Left kidney (tissue), 2 donors: ENCODE data around the gene SCART1. TPM values are rescaled to one million over a fixed set of nuclear protein-coding genes. Genes with fewer than 3 reads are reported as not detected.
"Not testable (repeated sequence)": the region's sequence is repeated elsewhere in the genome, so short reads cannot be mapped to it uniquely, and the experiment has no call there.

Experiments used
- DNase-seq: peaks from one replicate; pipeline ENCODE4 v3.0.0-alpha.2; 2013
- polyA plus RNA-seq: library from polyadenylated mRNA; unstranded; fragments of 120-200 nt; gene quantifications from one replicate; pipeline ENCODE4 v1.2.1, GENCODE V29; 2013; ENCODE audit not compliant: insufficient read length

The SCART1 gene
- polyA plus RNA-seq, 1 donor: 3.8 TPM

DNA sequence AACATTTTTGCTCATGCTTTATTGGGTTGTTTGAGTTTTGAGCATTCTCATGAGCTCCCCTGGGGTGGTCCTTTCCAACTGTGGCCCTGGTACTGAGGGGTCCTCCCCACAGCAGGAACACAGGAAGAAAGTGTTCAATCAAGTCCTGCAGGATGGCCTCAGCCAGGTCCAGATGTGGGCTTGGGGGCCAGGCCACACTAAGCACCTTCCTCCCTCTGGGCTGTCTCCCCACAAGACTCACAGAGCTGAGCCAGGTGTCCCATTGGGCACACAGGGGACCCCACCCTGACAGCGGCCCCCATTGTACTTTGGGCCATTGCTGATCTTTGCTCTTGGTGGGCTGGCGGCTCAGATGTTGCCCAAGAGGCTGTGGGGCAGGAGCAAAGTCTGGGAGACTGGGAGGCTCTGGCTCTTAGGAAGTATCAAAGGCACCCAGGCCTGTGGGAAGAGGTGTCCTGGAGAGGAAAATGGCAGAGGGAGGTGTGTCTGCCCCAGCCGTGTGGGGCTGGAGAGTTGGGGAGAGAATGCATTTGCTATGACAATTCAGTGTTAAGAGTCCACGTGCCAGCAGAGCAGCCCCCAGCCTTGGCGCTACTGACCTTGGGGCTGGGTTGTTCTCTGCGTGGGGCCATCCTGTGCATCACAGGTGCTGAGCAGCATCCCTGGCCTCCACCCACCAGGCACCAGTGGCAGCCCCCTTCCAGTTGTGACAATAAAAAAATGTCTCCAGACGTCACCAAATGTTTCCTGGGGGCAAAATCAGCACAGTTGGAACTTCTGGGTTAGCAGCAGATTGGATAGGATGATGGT is 17.8 kb downstream of the SCART1 start:
- DNase-seq: no peak

DNA sequence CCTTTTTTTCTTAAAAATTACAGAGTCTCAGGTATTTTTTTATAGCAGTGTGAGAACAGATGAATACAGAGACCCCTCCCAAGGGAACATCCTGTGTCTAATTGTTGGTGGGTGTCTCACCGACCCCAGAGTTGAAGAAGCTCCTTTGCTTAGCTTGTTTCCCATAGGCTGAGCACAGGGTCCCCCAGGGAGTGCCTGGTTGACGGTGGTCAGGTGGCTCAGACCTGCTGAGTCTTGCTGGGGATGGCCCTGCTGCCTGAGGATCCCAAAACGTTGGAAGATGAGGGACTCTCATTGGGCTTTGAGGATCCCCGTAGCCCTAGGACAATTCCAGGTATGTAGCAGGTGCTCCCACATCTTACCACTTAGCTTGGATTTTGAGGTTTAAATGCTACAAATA is 19.5 kb downstream of the SCART1 start:
- no peak for DNase-seq

DNA sequence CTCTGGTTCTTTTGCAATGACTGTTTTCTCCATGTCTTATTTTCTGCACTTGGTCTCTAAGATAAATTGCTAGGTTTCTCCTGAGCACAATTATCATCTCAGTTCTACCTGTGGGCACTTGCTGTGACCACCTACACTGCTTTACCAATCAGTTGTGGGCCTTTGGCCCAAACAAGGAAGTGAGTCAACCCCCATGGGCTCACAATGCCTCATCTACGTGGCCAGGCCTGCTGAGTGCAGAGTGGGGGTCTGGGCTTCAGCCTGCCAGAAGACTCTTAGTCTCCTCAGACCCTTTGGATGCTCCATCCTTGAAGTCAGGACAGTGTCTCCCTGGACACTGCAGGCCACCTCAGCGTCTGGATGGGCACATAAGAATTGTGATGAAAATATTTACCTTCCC is 20.3 kb downstream of the SCART1 start:
- no peak for DNase-seq

DNA sequence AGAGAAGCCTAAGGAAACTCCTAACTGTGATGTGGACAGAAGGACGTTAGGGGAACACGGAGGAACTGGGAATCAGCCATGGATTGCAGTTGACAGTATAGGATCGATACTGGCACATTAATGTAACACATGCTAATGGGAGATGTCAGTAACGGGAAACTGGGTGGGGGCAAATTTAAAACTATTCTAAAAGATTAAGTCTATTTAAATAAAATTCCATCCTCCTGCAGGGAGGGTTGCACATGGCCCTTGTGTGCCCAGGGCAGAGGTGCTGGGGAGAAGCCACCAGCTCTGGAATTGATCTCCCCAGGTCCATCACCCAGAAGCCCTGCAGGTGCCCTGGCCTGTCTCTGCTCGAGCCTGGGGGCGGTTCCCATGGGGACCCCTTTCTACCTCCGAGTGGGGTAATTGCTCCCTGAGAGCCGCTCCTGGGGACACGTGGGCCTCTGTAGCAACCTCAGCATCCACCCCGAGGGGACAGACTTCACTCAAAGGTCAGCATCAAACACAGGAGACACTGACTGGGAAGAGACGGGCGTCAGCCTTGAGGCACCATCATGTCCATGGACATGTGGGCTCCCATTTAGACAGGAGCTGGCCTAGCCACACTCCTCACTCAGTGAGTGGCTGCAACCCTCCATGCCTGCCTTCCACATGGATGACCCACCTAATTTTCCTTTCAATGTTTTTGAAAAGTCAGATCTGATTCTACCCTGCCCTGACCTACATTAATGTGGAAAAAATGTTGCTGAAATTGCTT is 21.1 kb downstream of the SCART1 start:
- DNase-seq: no peak

DNA sequence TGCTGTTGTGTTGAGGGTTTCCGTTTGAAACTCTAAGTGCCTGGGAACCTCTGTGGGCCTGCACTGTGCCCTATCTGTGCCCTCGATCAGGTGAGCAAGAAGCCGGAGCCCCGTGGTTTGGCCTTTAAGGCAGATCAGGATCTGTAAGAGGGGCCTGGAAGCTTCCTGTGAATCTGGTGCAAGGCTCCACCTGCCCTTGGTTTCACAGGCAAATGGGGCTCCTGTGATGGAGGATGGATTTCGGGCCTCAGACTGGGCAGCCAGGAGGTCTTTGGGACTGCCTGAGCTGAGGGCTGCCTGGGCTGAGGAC is 21.6 kb downstream of the SCART1 start:
- DNase-seq: no peak

DNA sequence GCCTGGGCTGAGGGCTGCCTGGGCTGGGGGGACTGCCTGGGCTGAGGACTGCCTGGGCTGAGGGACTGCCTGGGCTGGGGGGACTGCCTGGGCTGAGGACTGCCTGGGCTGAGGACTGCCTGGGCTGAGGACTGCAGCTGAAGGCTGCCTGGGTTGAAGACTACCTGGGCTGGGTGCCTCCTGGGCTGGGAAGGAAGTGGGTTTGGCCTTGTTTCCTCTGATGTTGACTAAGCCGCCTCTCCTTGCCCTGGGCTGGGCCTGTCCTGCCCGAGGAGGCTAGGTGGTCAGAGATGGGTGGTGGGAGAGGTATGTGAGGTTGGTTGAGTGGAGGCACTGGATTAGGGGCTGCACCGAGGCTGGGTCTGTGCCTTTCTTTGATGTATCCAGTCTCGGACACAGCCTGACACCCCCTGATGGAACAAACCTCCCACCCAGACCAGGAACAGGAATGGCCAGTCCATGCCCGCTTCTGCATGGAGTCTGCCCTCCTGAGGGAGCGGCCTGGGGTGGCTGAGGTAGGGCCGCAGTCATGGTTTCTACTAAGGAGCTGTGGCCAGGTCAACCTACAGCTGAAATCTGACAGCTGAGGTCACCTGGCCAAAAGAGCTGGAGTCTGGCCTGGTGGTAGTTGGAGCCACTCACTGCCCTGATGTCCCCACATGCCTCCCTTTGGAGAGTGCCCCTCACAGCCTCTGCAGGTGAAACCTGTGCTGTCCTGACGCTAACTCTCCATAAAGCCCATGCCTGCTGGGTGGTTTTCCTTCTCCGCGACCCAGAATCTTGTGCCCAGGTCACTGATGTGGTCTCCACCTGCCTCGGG is 22.3 kb downstream of the SCART1 start:
- no peak for DNase-seq

DNA sequence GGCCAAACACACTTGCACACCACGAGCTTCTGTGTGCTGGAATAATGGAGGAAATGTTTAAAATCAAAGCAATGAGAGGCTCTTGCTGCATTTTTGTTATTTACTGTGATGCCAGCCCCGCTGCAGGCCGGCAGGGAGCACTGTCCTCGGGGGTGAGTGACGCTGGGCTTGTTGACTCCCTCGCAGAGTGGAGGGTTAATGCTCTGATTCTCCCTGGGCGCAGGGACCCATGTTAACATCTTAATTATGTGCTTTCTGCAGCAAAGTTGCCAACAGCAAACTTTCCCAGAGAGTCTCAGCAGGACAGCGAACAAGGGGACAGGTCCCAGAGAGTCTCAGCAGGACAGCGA is 22.9 kb downstream of the SCART1 start:
- DNase-seq: no peak

DNA sequence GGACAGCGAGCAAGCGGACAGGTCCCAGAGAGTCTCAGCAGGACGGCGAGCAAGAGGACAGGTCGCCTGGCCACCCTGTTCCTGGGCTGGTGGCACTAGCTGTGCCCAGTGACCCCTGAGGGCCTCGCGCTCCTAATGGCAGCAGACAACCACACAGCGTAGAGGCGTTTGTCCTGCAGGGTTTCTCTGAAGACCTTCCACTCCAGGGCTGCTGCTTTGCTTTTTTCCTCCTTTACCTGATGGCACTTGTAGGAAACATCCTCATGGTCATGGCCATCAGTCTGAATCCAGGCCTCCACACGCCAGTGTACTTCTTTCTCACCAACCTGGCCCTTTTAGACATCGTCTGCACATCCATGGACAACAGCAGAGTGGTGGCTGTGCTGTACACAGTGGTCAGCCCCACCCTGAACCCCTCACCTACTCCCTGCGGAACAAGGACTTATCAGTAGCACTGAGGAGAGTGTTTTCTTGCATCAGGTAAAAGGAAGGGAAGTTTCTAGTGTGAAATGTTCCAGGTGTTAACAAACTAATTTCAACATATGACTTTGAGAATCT is 27.4 kb downstream of the SCART1 start:
- no peak for DNase-seq

DNA sequence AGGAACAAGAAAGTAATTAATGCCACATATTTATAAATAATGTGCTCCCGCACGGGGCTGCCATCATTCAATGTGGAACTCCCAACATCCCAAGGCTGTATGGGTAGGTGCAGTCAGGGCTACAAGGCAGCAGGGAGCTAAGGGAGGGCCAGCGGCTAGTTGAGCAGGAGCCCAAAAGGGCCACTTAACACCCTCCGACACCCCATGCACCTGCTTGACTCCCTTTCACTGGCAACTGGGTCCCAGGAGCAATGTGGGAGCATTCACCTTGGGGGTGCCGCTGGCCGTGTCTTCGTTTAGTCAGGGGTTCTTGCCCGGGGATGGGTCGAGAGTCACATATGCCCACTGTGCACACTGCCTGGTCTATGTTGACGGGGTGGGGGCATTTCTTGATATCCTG is 27.9 kb downstream of the SCART1 start:
- no peak for DNase-seq

DNA sequence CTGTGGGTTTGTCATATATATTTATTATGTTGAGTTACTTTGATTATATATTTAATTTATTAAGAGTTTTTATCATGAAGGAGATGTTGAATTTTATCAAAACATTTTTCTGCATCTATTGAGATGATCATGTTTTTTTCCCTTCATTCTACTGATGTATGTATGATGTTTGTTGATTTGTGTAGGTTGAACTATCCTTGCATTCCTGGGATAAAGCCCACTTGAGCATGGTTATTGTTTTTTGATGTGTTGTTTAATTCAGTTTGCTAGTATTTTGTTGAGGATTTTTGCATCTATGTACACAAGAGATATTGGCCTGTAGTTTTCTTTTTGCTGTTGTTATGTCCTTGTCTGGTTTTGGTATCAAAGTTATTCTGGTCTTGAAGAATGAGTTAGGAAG is 31.1 kb downstream of the SCART1 start:
- no peak for DNase-seq

DNA sequence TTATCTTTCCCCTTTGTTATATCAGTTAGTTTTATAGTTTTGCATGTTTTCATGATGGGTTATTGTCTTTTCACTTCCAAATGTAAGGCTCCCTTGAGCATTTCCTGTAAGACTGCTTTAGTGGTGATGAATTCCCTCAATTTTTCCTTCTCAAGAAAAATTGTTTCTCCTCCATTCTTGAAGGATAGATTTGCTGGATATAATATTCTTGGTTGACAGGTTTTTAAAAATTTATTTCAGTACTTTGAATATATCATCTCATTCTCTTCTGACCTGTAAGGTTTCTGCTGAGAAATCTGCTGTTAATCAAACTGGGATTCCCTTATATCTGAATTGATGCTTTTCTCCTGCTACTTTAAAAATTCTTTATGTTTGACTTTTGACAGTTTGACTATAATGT is 33.3 kb downstream of the SCART1 start:
- no peak for DNase-seq

DNA sequence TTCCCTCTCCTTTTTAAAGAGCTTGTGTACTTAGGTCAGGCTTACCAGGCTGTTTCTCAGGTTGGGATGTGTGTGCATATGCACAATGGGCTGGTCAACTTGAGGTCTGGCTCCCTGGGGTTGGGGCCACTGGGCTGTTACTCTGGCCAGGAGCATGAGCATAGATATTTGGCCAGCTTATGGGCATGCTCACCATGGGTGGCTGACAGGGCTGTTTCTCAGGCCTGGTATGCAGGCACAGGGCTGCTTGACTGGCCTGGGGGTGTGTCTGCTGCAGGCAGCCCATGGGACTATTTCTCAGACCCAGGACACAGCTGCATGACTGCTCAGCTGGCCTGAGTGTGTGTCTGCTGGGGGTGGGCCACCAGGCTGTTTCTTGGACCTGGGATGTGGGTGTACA is 34.6 kb downstream of the SCART1 start:
- DNase-seq: no peak

DNA sequence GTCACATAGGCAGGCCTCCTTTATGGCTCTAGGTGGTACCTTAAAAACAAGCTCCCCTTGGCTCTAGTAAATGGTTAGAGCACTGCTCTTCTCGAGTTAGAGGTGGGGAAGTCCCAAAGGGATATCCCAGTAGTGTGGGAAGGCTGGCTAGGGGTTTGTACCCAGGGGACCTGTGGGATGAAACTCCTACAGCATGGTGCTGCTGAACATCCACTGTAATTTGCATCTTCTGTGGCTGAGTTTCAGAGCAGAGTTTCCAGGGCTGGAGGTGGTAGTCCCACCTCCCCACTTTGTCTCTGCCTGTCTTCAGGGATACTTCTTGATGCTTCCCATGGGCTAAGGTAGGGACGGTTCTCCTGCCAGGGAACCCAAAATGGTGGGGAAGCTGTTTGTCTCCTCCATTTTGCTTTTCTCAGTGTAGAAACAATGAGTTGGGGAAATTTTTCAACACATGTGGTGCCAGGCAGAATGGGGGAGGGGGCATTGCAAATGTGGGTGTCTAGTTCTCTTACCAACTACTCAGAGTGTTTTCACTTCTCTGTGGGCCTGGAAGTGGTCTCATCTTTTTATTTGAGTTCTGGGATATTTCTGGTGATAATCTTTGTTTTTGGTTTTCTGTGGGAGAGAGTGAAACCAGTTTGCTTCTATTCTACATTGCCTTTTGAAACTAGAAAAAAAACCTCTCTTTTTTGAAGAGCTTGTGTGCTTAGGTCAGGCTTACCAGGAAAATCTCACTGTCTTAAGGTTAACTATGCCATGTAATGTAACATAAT is 36.3 kb downstream of the SCART1 start:
- no peak for DNase-seq

DNA sequence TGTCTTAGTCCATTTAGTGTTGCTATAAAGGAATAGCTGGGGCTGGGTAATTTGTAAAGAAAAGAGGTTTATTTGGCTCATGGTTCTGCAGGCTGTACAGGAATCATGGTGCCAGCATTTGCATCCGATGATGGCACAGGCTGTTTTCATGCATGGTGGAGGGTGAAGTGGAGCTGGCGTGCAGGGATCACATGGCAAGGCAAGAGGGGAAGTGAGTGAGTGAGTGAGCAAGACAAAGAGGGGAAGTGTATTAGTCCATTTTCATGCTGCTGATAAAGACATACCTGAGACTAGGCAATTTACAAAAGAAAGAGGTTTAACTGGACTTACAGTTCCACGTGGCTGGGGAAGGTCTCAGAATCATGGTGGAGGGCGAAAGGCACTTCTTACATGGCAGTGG is 39.8 kb downstream of the SCART1 start:
- DNase-seq: not testable (repeated sequence)

DNA sequence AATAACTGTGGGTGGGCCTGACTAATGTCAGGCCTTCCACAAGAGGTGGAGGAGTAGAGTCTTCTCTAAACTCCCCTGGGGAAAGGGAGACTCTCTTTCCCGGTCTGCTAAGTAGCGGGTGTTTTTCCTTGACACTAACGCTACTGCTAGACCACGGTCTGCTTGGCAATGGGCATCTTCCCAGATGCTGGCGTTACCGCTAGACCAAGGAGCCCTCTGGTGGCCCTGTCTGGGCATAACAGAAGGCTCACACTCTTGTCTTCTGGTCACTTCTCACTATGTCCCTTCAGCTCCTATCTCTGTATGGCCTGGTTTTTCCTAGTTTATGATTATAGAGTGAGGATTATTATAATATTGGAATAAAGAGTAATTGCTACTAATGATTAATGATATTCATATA is 43.6 kb downstream of the SCART1 start:
- DNase-seq: not testable (repeated sequence)

DNA sequence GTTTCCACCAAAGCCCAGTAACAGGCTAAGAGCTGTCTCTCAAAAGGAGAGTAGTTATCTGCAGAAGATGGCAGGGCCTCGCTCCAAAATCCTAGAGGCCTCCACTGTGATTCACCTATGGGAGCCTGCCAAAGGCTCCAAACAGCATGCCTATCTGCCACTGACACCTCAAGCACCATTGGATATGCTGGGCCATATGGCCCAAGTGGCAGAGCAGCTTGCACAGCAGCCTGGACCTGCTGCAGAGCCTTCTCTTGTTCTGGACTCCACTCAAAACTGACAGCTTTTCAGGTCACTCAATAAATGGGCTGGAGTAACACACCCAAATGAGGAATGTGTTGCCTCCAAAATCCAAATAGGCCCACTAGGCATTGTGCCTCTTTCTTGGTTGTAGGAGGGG is 45.4 kb downstream of the SCART1 start:
- DNase-seq: not testable (repeated sequence)

DNA sequence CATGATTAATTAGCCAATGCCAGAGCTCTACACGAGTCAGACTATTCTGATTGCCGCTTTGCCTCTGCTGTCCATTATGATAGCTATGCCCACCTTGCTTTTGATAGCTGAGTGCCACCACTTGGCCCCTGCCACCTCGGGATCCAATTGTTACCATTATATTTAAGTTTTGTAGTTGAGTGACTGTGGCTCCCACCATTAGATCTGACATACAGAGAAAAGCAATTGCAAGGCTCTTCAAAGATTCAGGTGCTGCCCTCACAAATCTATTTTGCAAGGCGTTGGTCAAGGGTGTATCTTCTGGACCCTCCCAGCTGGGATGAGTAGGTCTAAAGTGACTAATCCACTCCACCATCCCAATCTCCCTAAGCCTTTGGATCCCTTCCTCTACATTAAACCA is 47.2 kb downstream of the SCART1 start:
- DNase-seq: not testable (repeated sequence)

DNA sequence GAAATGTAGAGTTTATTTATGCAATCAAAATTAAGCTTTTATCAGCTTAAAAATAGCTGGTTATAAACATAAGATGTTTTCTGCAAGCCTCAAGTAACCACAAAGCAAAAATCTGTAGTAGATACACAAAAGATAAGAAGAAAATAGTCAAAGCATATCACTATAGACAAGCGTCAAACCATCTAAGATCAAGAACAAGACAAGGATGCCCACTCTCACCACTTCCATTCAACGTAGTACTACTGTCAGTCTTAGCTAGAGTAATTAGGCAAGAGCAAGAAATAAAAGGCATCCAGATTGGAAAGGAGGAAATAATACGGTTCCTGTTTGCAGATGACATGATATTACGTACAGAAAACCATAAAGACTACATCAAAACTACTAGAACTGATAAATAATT is 56.0 kb downstream of the SCART1 start:
- DNase-seq: no peak

DNA sequence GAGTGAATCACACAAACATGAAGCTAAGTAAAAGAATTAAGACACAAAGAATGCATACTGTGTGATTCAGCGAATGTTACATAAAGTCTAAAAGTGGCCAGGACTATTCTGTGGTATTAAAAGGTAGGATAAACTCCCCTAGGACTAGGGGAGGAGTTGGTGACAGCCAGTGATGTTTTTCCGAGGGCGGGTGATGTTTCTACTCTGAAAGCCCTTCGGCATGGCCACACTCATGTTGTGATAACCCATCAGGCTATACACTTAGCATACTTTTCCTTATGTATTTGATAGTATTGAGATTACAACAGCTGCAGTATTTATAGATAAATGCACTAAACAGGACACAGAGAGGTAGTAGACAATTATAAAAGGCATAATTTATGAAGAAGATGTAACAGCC is 57.7 kb downstream of the SCART1 start:
- DNase-seq: no peak

DNA sequence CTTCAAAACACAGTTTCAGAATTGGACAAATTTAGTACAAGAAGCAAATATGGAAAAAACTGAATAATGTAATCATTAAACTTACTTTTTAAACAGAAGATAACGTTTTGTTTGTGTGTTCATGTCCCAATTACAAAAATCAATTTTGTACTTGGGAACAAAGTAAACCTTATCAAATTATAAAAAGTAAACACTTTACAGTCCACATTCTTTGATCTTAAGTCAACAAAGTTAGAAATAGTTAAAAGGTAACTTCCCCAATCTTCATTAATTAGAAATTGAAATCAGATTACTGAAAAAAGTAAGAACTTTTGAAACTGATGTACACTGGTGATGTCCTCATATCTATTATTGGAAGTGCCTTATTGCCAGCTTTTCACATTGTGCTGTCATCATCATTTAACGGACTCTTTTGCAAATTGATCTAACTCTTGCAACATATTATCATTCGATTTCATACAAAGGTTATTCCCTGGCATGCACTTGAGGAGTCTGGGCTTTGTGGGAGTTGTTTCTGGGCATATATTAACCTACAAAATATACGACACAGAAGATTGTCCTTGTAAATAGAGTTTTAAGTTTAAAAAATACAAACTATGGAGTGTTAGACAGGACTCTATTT is 58.3 kb downstream of the SCART1 start:
- DNase-seq: no peak

DNA sequence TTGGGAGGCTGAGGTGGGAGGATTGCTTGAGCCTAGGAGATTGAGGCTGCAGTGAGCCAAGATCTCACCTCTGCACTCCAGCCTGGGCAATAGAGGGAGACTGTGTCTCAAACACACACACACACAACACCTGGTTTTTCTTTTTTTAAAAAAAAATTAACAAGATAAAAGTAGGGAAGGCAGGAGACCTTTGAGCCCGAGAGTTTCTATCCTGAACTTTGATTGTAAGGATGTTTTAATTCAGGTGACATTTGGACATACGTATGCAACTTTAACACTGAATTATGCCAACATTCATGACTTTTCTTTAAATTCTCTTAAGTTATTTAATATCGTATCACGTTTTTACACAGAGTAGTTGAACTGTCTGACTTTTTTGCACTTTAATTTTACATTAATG is 61.7 kb downstream of the SCART1 start:
- DNase-seq: no peak

DNA sequence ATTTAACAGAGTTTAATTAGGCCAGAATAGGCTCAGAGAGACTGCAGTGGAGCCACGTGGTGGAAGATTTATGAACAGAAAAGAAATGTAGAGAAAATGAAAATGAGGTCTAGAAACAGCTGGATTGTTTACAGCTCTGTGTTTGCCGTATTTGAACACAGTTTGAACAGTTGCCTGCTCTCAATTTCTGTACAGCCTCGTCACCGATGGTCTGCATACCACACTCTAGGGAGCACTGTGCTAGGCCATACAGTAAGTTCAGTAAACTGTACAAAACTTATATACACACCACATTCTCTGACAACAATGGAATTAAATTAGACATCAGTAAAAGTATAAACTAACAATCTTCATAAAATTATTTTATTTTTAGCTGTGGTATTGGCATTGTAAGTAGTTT is 62.3 kb downstream of the SCART1 start:
- no peak for DNase-seq
